ENCODE measurements around the gene TPM4.

TPM4 gene

GRCh38 chr19:16104722-16105121 is 28.4 kb downstream of the TPM4 start:
- no peak for TF ChIP-seq CTCF (IDR thresholded peaks at IDR 0.05; ENCODE audit: low read depth, low read length)
- no peak overlapping the region for H3K4me3 ChIP-seq (ENCODE audit: low read depth, low read length)

GRCh38 chr19:16106121-16106520 is 29.8 kb downstream of the TPM4 start:
- no peak for TF ChIP-seq CTCF (IDR thresholded peaks at IDR 0.05; ENCODE audit: low read depth, low read length)

GRCh38 chr19:16111160-16111908 is 35.0 kb downstream of the TPM4 start, which contains the start of gene RAB8A:
Gene RAB8A, plus strand, starts transcription at chr19:16111889. Its CDS starts 13 bp downstream, at chr19:16111902.
- H3K4me3 ChIP-seq (ENCODE audit: low read depth, low read length) = peak within 1 kb of the TSS; percentile 99
- TF ChIP-seq CTCF (IDR thresholded peaks at IDR 0.05; ENCODE audit: low read depth, low read length) = peak; percentile 85

More at GRCh38 chr19:16106121-16106520, 29.8 kb downstream of the TPM4 start:
- H3K4me3 ChIP-seq (ENCODE audit: low read depth, low read length) = no peak overlapping the region

- TF ChIP-seq CTCF (IDR thresholded peaks at IDR 0.05; ENCODE audit: low read depth, low read length) = no peak
- peak overlapping the region; percentile 99 for H3K4me3 ChIP-seq (ENCODE audit: low read depth, low read length)
Measured at GRCh38 chr19:16111909-16112752, 35.8 kb downstream of the TPM4 start.

- no peak for TF ChIP-seq CTCF (IDR thresholded peaks at IDR 0.05; ENCODE audit: low read depth, low read length)
Measured at GRCh38 chr19:16112778-16113177, 36.5 kb downstream of the TPM4 start.

DNA sequence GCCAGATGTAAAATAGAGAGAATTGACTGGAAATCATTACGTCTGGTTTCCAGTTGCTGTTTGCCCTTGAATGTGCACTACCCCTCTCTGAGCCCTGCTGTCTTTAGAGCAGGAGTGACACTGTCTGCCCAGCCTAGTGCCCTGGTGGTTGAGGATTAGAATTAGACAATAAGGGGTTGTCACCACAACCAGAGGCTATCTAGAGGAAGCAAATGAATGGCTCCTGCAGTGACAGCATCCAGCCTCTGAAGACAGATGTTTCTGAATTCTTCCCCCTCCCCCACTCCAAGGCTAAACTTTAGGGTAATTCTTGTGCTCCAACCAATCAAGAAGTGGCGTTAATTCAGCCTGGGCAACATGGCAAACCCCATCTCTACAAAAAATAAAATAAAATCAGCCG is 37.4 kb downstream of the TPM4 start:
- no peak for TF ChIP-seq CTCF (IDR thresholded peaks at IDR 0.05; ENCODE audit: low read depth, low read length)
- no peak overlapping the region for H3K4me3 ChIP-seq (ENCODE audit: low read depth, low read length)

More at GRCh38 chr19:16112778-16113177, 36.5 kb downstream of the TPM4 start:
- peak overlapping the region; percentile 99 for H3K4me3 ChIP-seq (ENCODE audit: low read depth, low read length)
